Forelimb muscle (tissue), 1 donor: ENCODE results near the gene MICU1. TPM values are rescaled to one million over a fixed set of nuclear protein-coding genes. Genes with fewer than 3 reads are reported as not detected.
"Not testable (repeated sequence)": the region's sequence is repeated elsewhere in the genome, so short reads cannot be mapped to it uniquely, and the experiment has no call there.

Experiments
- DNase-seq: peaks from one replicate; pipeline ENCODE4 v3.0.0-alpha.2; 2013; ENCODE audit warnings: low read depth
- polyA plus RNA-seq: library from polyadenylated mRNA; unstranded; fragments of 120-200 nt; gene quantifications from one replicate; pipeline ENCODE4 v1.2.1, GENCODE V29; 2013; ENCODE audit not compliant: insufficient read length

MICU1 gene
- polyA plus RNA-seq, 1 donor, result 99.0 TPM

- no peak for DNase-seq
These were observed 62.4 kb downstream of the MICU1 start for GRCh38 chr10:72563327-72563932.

- no peak for DNase-seq
These were observed 64.1 kb downstream of the MICU1 start for GRCh38 chr10:72561745-72562166.

- no peak for DNase-seq
These were observed 68.5 kb downstream of the MICU1 start for GRCh38 chr10:72557362-72557761.

GRCh38 chr10:72552857-72553256, 73.0 kb downstream of the MICU1 start:
- DNase-seq, result peak; percentile 8

DNA sequence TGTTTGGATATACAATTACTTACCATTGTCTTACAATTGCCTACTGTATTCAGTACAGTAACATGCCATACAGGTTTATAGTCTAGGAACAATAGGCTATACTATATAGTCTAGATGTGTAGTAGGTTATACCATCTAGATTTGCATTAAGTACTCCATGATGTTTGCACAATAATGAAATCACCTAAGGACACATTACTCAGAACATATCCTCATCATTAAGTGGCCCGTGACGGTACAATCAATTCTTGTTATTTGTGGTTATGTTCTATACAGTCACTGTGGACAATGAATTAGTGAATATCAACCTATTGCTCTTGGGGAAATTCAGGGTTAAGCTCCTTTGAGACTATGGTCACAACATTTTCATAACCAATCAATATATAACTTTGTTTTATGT, 75.6 kb downstream of the MICU1 start:
- DNase-seq, result no peak

- no peak for DNase-seq
These were observed 80.3 kb downstream of the MICU1 start for GRCh38 chr10:72545546-72545945.

- not testable (repeated sequence) for DNase-seq
These were observed 82.0 kb downstream of the MICU1 start for GRCh38 chr10:72543855-72544254.

DNA sequence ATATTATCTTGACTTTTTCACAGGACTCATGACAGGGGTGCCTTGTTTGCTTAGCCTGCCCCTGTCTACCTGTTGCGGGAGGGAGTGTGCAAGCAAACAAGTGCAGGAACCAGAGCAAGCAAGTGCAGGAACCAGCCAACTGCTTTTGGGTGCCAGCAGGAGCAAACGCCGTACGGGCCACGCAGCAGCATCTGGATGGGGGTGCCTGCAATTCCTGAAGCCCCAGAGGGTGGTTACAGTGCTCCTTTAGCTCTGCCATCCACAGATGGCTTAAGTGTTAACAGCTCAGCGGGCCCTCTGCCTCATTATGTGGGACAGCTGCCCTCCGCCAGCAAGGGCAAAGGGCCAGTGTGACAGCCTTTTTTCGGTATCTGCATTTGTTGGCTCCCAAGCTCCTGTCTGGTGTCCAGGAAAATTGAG, 83.5 kb downstream of the MICU1 start:
- DNase-seq, result no peak

DNA sequence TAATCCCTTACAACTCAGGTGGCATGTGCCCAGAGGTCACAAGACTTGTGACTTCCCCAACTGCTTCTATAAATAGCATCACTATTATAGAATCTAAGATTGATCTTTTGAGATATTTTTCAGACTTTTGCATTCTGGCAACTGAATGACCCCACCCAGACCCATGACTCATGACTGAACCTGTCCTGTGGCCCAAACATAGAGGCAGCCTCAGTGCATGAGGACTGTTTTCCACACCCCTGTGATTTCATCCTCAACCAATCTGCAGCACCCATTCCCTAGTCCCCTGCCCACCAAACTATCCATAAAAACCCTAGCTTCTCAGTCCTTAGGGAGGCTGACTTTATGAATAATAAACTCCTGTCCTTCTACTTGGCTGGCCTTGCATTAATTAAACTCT, 84.5 kb downstream of the MICU1 start:
- no peak for DNase-seq

- DNase-seq, result no peak
These were observed 85.6 kb downstream of the MICU1 start for GRCh38 chr10:72540193-72540807.

DNA sequence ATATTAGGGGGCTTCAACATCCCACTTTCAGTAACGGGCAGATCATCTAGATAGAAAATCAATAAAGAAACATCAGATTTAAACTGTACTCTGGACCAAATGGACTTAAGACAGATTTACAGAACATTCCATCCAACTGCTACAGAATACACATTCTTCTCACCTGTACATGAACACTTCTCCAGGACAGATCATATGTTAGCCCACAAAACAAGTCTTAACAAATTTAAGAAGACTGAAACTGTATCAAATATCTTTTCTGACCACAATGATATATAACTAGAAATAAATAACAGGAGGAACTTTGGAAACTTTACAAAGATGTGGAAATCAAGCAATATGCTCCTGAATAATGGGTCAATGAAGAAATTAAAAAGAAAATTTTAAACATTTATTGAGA, 86.7 kb downstream of the MICU1 start:
- DNase-seq, result no peak

DNA sequence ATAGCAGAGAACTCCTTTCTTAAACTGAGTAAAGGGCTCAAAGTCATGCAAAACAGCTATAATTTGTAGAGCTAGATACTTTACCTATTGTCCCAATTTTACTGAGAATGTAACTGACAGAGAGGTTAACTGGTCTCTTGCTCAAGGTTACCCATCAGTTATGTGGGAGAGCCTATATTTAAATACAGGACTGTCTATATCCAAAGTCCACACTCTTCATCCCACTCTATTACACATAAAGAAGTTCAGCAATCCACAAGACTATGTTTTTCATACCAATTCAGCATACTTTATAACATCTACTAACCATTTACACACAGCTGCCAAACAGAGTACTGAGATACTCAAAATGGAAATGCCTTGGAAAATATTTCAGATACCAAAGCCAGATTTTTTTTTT, 100.2 kb downstream of the MICU1 start:
- no peak for DNase-seq

- DNase-seq, result no peak
These were observed 100.6 kb downstream of the MICU1 start for GRCh38 chr10:72525277-72525676.

DNA sequence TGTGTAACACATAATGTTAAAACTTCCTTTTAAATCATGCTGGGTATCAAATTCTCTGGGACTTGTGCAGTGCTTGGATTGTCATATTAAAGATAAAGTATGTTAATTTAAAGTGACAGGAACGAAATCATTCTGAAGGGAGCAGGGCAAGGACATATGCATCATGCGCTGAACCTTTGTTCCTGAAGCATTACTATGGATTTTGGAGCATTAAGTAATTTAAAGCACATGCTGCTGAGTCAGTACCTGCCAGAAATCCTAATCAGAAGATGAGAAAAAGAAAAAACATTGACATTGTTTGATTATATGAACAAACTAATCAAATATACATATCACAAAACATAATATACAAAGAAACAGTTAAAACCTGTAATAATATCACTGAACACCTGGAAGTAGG, 101.4 kb downstream of the MICU1 start:
- no peak for DNase-seq

DNA sequence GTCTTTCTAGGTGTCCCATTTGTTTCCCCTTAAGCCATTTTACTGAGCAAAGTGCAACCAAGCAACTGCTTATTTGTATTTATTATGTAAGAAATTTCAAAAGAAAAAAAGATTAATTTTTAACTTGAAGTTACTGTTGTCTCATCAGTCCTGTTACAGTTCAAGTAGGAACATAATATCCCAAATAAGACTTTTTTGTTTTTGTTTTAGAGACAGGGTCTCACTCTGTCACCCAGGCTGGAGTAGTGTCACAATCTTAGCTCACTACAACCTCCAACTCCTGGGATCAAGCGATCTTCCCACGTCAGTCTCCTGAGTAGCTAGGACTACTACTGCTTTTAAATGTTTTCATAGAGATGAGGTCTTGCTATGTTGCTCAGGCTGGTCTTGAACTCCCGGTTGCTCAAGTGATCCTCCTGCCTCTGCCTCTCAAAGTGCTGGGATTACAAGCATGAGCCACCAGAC, 101.9 kb downstream of the MICU1 start:
- DNase-seq, result no peak

DNA sequence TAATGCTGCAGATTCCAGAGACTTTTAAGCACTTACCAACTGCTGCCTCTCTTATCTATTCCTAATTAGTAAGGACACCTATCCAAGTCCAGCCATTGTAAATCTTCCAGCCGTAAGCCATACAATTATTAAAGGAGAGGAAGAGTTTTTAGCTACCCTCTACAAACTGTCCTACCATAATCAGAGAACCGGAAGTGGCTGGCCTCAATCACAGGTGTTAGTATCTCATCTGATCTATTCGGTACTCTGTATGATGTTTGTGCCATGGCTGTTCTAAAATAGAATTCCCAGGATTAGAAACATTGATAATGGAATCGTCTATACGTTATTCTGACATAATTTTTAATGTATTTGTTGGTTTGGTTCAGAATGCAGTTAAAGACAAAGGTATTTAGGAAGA, 102.8 kb downstream of the MICU1 start:
- no peak for DNase-seq

- no peak for DNase-seq
These were observed 108.6 kb downstream of the MICU1 start for GRCh38 chr10:72517244-72517643.

DNA sequence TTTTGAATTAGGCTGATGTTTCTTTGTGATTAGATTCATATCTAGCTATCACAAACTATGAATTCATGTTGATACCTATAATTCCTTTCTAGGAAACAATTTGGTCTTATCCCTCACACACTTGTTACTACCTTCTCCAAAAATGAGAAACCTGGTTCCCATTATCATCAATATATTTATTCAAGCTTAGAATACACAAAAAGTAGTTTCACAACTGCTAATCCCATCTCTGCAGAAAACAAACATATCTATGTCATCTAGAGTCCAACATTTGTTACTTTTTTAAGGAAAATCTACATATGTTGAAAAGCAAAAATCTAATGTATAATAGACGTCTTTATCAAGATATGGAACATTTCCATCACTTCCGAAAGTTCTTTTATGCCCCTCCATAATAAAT, 110.4 kb downstream of the MICU1 start:
- DNase-seq, result no peak

DNA sequence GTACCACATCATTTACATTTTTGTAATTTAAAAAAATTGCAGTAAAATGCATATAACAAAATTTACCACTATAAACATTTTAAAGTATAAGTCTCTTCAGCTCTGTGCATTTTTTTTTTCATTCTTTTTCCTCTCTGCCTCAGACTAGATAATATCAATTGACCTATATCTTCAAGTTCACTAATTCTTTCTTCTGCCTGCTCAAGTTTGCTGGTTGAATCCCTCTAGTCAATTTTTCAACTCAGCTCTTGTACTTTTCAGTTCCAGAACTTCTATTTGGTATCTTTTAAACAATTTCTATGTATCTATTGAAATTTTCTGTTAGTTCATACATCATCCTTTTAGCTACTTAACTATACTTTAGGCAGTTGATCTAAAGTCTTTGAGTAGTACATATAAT, 112.0 kb downstream of the MICU1 start:
- no peak for DNase-seq

DNA sequence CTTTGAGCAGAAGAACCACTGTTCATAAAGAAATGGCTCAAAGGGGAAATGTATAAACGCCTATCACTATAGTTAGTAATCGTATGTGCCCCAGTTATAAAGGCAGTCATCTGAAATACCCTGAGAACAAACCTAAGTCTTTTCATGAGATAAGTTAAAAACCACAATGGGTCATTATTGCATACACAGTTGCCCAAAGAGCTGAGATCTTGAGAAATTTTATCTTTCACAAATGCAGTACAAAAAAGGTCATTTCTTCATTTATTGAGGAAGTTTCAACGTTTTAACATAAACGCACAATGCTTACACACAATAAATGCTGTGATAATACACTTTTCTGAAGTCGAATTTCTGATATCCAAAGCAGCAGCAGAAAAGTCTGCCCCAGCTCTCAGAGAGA, 114.4 kb downstream of the MICU1 start:
- no peak for DNase-seq

- DNase-seq, result no peak
These were observed 115.9 kb downstream of the MICU1 start for GRCh38 chr10:72509941-72510340.

DNA sequence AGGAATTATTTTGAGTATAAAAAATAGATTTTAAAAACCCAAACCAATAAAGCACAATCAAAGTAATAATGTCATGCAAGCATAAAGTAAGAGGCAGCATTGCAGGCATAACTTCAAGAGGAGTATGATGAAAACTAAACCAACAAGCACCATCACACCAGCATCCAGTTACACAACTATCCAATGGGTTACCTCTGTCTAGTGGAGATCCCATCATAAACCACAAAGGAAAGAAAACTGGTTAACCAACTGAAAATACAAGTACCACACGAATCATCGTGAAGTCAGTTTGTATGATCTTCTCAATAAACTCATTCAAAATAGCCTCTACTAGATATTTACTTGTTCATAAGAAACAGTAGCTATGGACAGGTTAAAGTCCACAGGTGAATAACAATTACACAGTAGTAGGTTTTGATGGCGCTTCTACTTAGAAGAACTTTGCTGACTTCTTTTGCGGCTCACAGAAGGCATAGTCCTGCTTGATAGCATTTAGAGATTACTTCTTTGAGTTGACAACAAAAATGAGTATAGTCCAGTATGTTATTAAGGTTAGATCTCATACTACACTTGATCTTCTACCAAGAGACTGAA, 116.6 kb downstream of the MICU1 start:
- DNase-seq, result no peak

DNA sequence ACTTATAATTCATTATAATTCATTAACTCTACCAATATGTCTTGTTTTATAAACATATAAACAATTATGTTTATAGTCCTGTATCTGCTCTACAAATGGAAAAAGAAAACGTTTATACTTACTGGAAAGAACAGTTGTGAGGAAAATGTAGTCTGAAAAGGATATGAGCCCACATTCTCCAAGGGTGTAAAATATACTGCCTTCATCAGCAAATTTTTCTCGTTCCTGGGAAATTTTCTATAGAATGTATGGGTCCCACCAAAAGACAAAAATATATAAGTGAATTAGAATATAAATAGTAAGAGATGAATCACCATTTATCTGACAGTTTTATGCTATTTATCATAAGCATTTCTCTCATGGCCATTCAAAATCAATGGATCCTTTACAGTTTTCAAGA, 117.8 kb downstream of the MICU1 start:
- DNase-seq, result no peak
